ENCODE results near the gene TRPV6. TPM values are rescaled to one million over a fixed set of nuclear protein-coding genes. Genes with fewer than 3 reads are reported as not detected.

The TRPV6 gene
- total and polyA plus RNA-seq, 4 donors: 0.32 to 1.5 (median 0.36) TPM; not detected in 1

- TF ChIP-seq ZBTB33 (IDR thresholded peaks at IDR 0.05) (no peak), HNF4G (IDR thresholded peaks at IDR 0.05) (no peak)
Measured at GRCh38 chr7:142896151-142896550, 10.6 kb upstream of the TRPV6 start (continued).

GRCh38 chr7:142894985-142895593 is 9.5 kb upstream of the TRPV6 start:
- TF ChIP-seq ZBTB33 (IDR thresholded peaks at IDR 0.05) (no peak), NR2F2 (IDR thresholded peaks at IDR 0.05) (no peak), HNF4A (conservative IDR thresholded peaks at IDR 0.05) (no peak), FOXA2 (IDR thresholded peaks at IDR 0.05) (no peak), CTCF (IDR thresholded peaks at IDR 0.05; ENCODE audit: low read depth, low read length, missing input control) (no peak), MAX (IDR thresholded peaks at IDR 0.05) (no peak), RAD21 (IDR thresholded peaks at IDR 0.05) (no peak), FOXA1 (IDR thresholded peaks at IDR 0.05) (no peak), SP1 (IDR thresholded peaks at IDR 0.05) (no peak)
- Histone ChIP-seq H3K4me1 (ENCODE audit: control insufficient read depth in 4 of 4, insufficient read depth in 4 of 4, low read length in 3 of 4) (no peaks in the 10 kb centered on the region), H3K4me3 (ENCODE audit: low read depth in 1 of 3, low read length in 3 of 3) (no peak overlapping the region), H3K27ac (ENCODE audit: low read depth in 1 of 2, low read length in 2 of 2) (no peak overlapping the region), H3K9ac (ENCODE audit: low read depth in 1 of 2, low read length in 2 of 2) (no peak overlapping the region), H3K27me3 (ENCODE audit: control insufficient read depth in 4 of 4, insufficient read depth in 4 of 4, low read length in 3 of 4) (peaks cover 0 to 10% (median 0%) of the 10 kb centered on the region in 4 donors), H3K36me3 (ENCODE audit: control insufficient read depth in 4 of 4, insufficient read depth in 3 of 4, low read depth in 1 of 4, low read length in 3 of 4) (no peaks in the 10 kb centered on the region), H3K9me3 (ENCODE audit: control insufficient read depth in 4 of 4, low read length in 3 of 4) (no peaks in the 10 kb centered on the region)
- no peak for DNase-seq (ENCODE audit: low spot score)
- WGBS: 55% methylated on average over 6 of the region's 6 CpGs

DNA sequence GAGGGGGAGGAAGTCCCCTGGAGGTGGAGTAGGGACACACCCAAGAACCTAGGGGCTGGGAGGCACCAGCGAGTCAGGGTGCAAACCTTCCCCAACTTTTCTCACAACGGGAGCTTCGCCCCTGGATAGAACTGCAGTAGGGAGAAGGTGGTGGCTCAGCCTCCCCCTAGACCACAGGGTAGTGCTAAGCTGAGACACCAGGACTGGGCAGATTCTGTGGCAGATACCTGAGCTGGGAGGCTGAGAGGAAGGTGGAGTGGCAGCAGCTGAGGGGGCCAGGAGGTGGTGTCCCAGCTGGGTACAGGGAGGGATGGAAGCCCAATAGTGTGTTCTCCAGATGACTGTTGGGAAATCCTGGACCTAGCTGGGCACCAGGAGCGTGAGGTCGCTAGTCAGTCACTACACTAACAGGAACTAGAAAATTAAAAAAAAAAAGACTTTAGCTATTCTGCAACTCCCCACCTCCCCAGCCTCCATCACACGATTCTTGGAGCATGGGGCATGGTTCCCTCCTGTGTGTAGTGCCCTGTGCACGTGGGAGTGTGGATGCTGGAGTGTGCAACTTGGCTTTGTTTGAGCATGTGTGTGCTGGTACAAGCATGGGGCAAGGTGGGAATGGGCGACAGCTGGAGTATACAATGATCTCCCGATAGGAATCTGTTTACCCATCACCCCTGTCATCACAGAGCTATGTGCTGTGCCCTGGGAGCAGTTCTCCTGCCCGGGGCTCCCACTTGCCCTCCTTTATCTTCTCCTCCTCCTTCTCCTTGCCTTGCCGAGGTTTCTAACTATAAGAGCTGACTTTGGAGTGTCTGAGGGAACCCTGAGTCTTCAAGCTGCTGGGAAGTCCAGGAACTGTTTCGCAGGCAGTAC is 8.8 kb upstream of the TRPV6 start:
- Histone ChIP-seq H3K9ac (ENCODE audit: low read depth in 1 of 2, low read length in 2 of 2) (no peak overlapping the region), H3K27me3 (ENCODE audit: control insufficient read depth in 4 of 4, insufficient read depth in 4 of 4, low read length in 3 of 4) (peaks cover 0 to 10% (median 0%) of the 10 kb centered on the region in 4 donors), H3K36me3 (ENCODE audit: control insufficient read depth in 4 of 4, insufficient read depth in 3 of 4, low read depth in 1 of 4, low read length in 3 of 4) (no peaks in the 10 kb centered on the region), H3K4me3 (ENCODE audit: low read depth in 1 of 3, low read length in 3 of 3) (no peak overlapping the region), H3K4me1 (ENCODE audit: control insufficient read depth in 4 of 4, insufficient read depth in 4 of 4, low read length in 3 of 4) (no peaks in the 10 kb centered on the region), H3K9me3 (ENCODE audit: control insufficient read depth in 4 of 4, low read length in 3 of 4) (no peaks in the 10 kb centered on the region), H3K27ac (ENCODE audit: low read depth in 1 of 2, low read length in 2 of 2) (no peak overlapping the region)
- WGBS: 76% methylated on average over 12 of the region's 12 CpGs
- DNase-seq (ENCODE audit: low spot score): peak; percentile 17
- TF ChIP-seq, protein P1, sequence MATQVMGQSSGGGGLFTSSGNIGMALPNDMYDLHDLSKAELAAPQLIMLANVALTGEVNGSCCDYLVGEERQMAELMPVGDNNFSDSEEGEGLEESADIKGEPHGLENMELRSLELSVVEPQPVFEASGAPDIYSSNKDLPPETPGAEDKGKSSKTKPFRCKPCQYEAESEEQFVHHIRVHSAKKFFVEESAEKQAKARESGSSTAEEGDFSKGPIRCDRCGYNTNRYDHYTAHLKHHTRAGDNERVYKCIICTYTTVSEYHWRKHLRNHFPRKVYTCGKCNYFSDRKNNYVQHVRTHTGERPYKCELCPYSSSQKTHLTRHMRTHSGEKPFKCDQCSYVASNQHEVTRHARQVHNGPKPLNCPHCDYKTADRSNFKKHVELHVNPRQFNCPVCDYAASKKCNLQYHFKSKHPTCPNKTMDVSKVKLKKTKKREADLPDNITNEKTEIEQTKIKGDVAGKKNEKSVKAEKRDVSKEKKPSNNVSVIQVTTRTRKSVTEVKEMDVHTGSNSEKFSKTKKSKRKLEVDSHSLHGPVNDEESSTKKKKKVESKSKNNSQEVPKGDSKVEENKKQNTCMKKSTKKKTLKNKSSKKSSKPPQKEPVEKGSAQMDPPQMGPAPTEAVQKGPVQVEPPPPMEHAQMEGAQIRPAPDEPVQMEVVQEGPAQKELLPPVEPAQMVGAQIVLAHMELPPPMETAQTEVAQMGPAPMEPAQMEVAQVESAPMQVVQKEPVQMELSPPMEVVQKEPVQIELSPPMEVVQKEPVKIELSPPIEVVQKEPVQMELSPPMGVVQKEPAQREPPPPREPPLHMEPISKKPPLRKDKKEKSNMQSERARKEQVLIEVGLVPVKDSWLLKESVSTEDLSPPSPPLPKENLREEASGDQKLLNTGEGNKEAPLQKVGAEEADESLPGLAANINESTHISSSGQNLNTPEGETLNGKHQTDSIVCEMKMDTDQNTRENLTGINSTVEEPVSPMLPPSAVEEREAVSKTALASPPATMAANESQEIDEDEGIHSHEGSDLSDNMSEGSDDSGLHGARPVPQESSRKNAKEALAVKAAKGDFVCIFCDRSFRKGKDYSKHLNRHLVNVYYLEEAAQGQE (IDR thresholded peaks at IDR 0.05): no peak
- TF ChIP-seq ZBTB33 (IDR thresholded peaks at IDR 0.05): no peak
- TF ChIP-seq FOXA1 (IDR thresholded peaks at IDR 0.05): no peak
- no peak for TF ChIP-seq YY1 (IDR thresholded peaks at IDR 0.05)
- no peak for TF ChIP-seq RAD21 (IDR thresholded peaks at IDR 0.05)
- no peak for TF ChIP-seq HNF4A (conservative IDR thresholded peaks at IDR 0.05)
- TF ChIP-seq RXRA (IDR thresholded peaks at IDR 0.05): no peak

Measured in liver (tissue), 9 donors.